CD4-positive, alpha-beta T cell (primary cell): ENCODE data around the gene SDHB. TPM values are rescaled to one million over a fixed set of nuclear protein-coding genes. Genes with fewer than 3 reads are reported as not detected.

Experiments used
- ATAC-seq: fragments of 200-7000 bp; cut with Tn5 transposase; one replicate; pipeline ENCODE4 v1.10.0; 2022; ENCODE audit warnings: mild to moderate bottlenecking; ENCODE audit not compliant: poor library complexity
- CTCF ChIA-PET: fragments of 350-600 bp; sonication (Branson Sonifier 250); formaldehyde crosslinking; loops from one replicate; lab custom pipeline; 2021; ENCODE audit warnings: antibody characterized with exemption, inconsistent platforms; lab: Charles Lee
- POLR2A ChIA-PET: fragments of 350-600 bp; sonication (Branson Sonifier 250); formaldehyde crosslinking; loops from one replicate; lab custom pipeline; 2021; ENCODE audit warnings: antibody characterized with exemption, inconsistent platforms; lab: Charles Lee
- DNase-seq, 14 experiments: peaks; one replicate each; pipeline ENCODE4 v3.0.0-alpha.2; 2013 to 2020; ENCODE audit warnings: mixed read lengths in 2 of 14
- H3K27ac ChIP-seq, 2 donors: one replicate each; pipeline versions ENCODE4 v1.5.1 to v1.7.0; 2013; ENCODE audit warnings: low read length in 2 of 2, low read depth in 1 of 2, mild to moderate bottlenecking in 1 of 2
- H3K27me3 ChIP-seq, 2 experiments: 1 replicate in 1 of 2; 2 replicates in 1 of 2; pipeline versions ENCODE4 v1.6.1 to v1.7.0; 2013; ENCODE audit warnings: low read length in 2 of 2, control low read depth in 1 of 2, mild to moderate bottlenecking in 1 of 2, moderate library complexity in 1 of 2; ENCODE audit not compliant: insufficient read depth in 2 of 2, control insufficient read depth in 1 of 2
- H3K36me3 ChIP-seq: one replicate; pipeline ENCODE4 v1.6.1; 2013; ENCODE audit warnings: low read length, control low read depth; ENCODE audit not compliant: insufficient read depth
- H3K4me1 ChIP-seq: one replicate; pipeline ENCODE4 v1.6.1; 2013; ENCODE audit warnings: low read length, control low read depth; ENCODE audit not compliant: insufficient read depth
- H3K4me3 ChIP-seq: one replicate; pipeline ENCODE4 v1.5.1; 2013; ENCODE audit warnings: mild to moderate bottlenecking, low read length, moderate library complexity
- H3K9me3 ChIP-seq, 2 experiments: 1 replicate in 1 of 2; 2 replicates in 1 of 2; pipeline versions ENCODE4 v1.6.1 to v1.7.0; 2013; ENCODE audit warnings: low read length in 2 of 2, mild to moderate bottlenecking in 2 of 2, control low read depth in 1 of 2, moderate library complexity in 1 of 2; ENCODE audit not compliant: control insufficient read depth in 1 of 2, insufficient read depth in 1 of 2
- H3K27ac Mint-ChIP-seq: one replicate; pipeline ENCODE4 v1.8.0; 2020; ENCODE audit warnings: mixed read lengths
- H3K27me3 Mint-ChIP-seq: one replicate; pipeline ENCODE4 v1.8.0; 2021; ENCODE audit warnings: mixed read lengths
- H3K36me3 Mint-ChIP-seq: one replicate; pipeline ENCODE4 v1.8.0; 2021; ENCODE audit warnings: low read depth, mixed read lengths
- H3K4me1 Mint-ChIP-seq: one replicate; pipeline ENCODE4 v1.8.0; 2021; ENCODE audit warnings: low read depth, mixed read lengths
- H3K4me3 Mint-ChIP-seq: one replicate; pipeline ENCODE4 v1.8.0; 2020; ENCODE audit warnings: mild to moderate bottlenecking, mixed read lengths
- H3K9me3 Mint-ChIP-seq: one replicate; pipeline ENCODE4 v1.8.0; 2020; ENCODE audit warnings: mixed read lengths
- intact Hi-C, 2 experiments: fragments of 100-400 bp; cut with DNase I in 1 of 2; cut with micrococcal nuclease in 1 of 2; formaldehyde crosslinking; loops; one replicate each; pipeline versions ENCODE4 v1.15.1 to v1.9.0; 2023 to 2025; cut with DNase I, micrococcal nuclease
- total RNA-seq, 174 experiments: library from RNA in 2 of 174; stranded (reverse) in 2 of 174; gene quantifications; one replicate each; pipeline ENCODE4 v1.2.3 and lab custom pipeline; 2021 to 2026
- TF ChIP-seq, protein P1 (sequence below): fragments of 200-600 bp; IDR thresholded peaks from one replicate; pipeline ENCODE4 v1.8.0; 2022; ENCODE audit warnings: antibody characterized with exemption, mild to moderate bottlenecking

The SDHB gene
- total RNA-seq, 2 experiments from 2014 or later: 53.9 to 56.2 TPM

DNA sequence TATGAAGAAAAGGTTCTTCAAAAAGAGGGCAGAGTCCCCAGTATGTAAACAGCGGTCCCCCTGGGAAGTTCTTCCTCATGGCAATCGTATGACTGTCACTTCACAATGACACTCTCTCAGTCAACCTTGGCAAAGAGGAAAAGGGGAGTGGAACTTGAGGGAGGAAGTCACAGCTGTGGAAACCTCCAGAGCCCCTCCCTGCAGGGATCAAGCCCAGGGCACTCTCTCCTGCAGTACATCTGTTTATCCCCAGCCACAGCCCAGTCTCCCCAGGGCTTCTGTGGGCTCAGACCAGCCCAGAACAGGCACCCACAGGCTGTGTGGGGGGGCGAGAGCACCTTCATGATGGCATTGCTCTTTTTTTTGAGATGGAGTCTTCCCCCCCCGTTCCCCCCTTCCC lies 44.1 kb downstream of the SDHB start:
- ATAC-seq (no peak), DNase-seq (peak in 1 of 14 experiments; percentile 24)
- Mint-ChIP-seq H3K27ac (peak overlapping the region; percentile 73), H3K36me3 (peaks cover 12% of the 10 kb centered on the region), H3K9me3 (no peaks in the 10 kb centered on the region), H3K4me1 (peaks cover 16% of the 10 kb centered on the region), H3K4me3 (peak overlapping the region; percentile 45), H3K27me3 (no peaks in the 10 kb centered on the region)
- CTCF ChIA-PET: no interaction called here
- H3K4me1 ChIP-seq: peaks cover 35% of the 10 kb centered on the region
- intact Hi-C loops: loop anchor here (2.0 to 5.0 kb wide), 4 partner anchors 43 to 428 kb away; partner anchors contain the start of genes RCC2 (in 1 of the 2) and SDHB (in 1 of the 2)
- H3K27me3 ChIP-seq: no peaks in the 10 kb centered on the region
- no peaks in the 10 kb centered on the region for H3K9me3 ChIP-seq
- H3K36me3 ChIP-seq: peaks cover 8% of the 10 kb centered on the region
- no peak overlapping the region for H3K27ac ChIP-seq
- POLR2A ChIA-PET: no interaction called here
- TF ChIP-seq, protein P1, sequence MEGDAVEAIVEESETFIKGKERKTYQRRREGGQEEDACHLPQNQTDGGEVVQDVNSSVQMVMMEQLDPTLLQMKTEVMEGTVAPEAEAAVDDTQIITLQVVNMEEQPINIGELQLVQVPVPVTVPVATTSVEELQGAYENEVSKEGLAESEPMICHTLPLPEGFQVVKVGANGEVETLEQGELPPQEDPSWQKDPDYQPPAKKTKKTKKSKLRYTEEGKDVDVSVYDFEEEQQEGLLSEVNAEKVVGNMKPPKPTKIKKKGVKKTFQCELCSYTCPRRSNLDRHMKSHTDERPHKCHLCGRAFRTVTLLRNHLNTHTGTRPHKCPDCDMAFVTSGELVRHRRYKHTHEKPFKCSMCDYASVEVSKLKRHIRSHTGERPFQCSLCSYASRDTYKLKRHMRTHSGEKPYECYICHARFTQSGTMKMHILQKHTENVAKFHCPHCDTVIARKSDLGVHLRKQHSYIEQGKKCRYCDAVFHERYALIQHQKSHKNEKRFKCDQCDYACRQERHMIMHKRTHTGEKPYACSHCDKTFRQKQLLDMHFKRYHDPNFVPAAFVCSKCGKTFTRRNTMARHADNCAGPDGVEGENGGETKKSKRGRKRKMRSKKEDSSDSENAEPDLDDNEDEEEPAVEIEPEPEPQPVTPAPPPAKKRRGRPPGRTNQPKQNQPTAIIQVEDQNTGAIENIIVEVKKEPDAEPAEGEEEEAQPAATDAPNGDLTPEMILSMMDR: no peak
- no peak overlapping the region for H3K4me3 ChIP-seq

DNA sequence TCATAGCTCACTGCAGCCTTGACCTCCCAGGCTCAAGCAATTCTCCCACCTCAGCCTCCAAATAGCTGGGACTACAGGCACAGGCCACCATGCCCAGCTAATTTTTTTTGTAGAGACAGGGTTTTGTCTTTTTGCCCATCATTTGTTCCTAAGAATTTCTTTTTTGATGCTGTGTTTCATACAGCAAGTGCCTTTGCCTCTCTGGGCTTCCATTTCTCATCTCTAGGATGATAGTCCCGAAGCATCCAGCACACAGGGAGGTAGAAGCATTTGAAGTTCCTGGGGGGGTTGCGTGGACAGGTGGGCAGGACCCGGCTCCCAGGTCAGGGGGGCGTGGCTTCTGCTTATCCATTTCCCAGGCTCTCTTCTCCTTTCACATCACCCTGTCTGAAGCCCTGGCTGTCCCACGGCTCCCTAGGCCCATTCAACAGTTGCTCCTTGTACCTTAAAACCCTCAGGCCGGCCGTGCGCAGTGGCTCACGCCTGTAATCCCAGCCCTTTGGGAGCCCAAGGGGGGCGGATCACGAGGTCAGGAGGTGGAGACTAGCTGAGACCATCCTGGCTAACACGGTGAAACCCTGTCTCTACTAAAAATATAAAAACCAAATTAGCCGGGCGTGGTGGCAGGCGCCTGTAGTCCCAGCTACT lies 45.5 kb downstream of the SDHB start:
- no peaks in the 10 kb centered on the region for H3K27me3 ChIP-seq
- Mint-ChIP-seq H3K27ac (no peak overlapping the region), H3K36me3 (peaks cover 23% of the 10 kb centered on the region), H3K4me1 (peaks cover 16% of the 10 kb centered on the region), H3K9me3 (no peaks in the 10 kb centered on the region), H3K4me3 (no peak overlapping the region), H3K27me3 (no peaks in the 10 kb centered on the region)
- DNase-seq (no peak), ATAC-seq (no peak)
- CTCF ChIA-PET: interaction anchor here (0.7 kb wide), 1 partner anchor 1477 kb away, joined by 4 read pairs; no protein-coding TSS in a partner anchor
- intact Hi-C loops: loop anchor here in 1 of 2 experiments (2.0 kb wide), 1 partner anchor 46 kb away; no protein-coding TSS in a partner anchor
- no peaks in the 10 kb centered on the region for H3K9me3 ChIP-seq
- H3K27ac ChIP-seq: no peak overlapping the region
- H3K4me3 ChIP-seq: no peak overlapping the region
- H3K4me1 ChIP-seq: peaks cover 35% of the 10 kb centered on the region
- POLR2A ChIA-PET: no interaction called here
- TF ChIP-seq, protein P1: no peak
- peaks cover 18% of the 10 kb centered on the region for H3K36me3 ChIP-seq

DNA sequence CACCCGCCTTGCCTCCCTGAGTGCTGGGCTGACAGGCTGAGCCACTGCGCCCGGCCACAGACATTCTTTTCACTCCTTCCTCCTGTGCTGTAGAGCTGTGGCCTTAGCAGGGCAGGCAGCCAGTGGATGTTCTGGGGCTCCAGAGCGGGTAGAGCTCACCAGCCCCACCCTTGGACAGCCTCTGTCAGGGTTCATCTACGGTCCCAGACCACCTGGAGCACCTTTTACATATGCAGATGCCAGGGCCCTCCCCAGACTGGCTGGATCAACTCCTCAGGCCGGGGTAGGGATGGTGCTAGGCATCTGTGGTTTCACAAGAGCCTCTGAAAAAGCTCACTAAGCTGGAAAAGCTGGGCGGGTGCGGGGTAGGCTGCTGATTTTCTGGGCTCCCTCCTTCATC lies 46.7 kb downstream of the SDHB start:
- H3K9me3 ChIP-seq: no peaks in the 10 kb centered on the region
- H3K4me3 ChIP-seq: no peak overlapping the region
- Mint-ChIP-seq H3K9me3 (no peaks in the 10 kb centered on the region), H3K27ac (no peak overlapping the region), H3K4me3 (no peak overlapping the region), H3K36me3 (peaks cover 23% of the 10 kb centered on the region), H3K4me1 (peaks cover 14% of the 10 kb centered on the region), H3K27me3 (no peaks in the 10 kb centered on the region)
- no peak for ATAC-seq
- no peak for DNase-seq
- intact Hi-C loops: no loop called here
- H3K27ac ChIP-seq: no peak overlapping the region
- H3K27me3 ChIP-seq: no peaks in the 10 kb centered on the region
- TF ChIP-seq, protein P1: no peak
- peaks cover 30% of the 10 kb centered on the region for H3K4me1 ChIP-seq
- H3K36me3 ChIP-seq: peaks cover 29% of the 10 kb centered on the region
- CTCF ChIA-PET: no interaction called here
- POLR2A ChIA-PET: no interaction called here
